Vagina (tissue), 2 donors: ENCODE measurements around the gene RRAS2.

Source experiments
- POLR2A ChIP-seq, 2 donors: fragments of 450-650 bp; IDR thresholded peaks; one replicate each; pipeline ENCODE4 v1.6.1; 2017; ENCODE audit warnings: antibody characterized with exemption in 2 of 2, mild to moderate bottlenecking in 2 of 2, moderate library complexity in 2 of 2
- TF ChIP-seq, protein P1 (sequence below), 3 experiments: fragments of 450-650 bp in 2 of 3; fragments of 200-600 bp in 1 of 3; sonication (generic) in 1 of 3; IDR thresholded peaks; one replicate each; pipeline ENCODE4 v1.5.1; 2017 to 2019; ENCODE audit warnings: antibody characterized with exemption in 3 of 3, mild to moderate bottlenecking in 2 of 3, moderate library complexity in 2 of 3

DNA sequence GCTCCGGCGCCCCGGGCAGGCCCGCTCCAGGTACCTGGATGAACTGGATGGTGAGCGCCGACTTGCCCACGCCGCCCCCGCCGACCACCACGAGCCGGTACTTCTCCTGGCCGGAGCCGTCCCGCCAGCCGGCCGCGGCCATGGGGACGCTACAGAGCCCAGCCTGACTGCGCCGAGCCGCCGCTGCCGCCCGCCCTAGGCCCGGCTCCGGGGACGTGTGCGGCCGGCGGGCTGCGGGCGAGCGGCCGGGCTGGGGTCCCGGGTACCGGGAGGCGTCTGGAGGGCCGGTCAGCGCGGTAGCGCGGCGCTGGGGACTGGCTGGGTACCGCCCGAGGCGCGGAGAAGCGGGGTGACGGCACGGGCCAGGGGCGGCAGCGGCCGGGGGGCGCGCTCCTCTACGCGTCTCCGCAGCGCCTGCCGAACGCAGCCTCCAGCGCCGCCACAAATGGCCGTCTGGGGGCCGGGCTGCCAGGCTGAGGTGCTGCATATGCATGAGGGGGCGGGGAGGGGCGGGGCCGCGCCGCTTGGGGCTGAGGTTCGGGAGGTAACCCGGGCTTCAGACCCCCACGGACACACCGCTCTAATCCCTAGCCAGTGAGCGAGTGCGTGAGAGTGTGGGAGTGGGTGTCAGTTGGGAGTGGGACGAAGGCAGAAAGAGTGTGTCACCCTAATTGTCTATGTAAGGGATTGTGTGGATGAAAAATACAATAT lies at the start of gene RRAS2:
- TF ChIP-seq POLR2A (IDR thresholded peaks at IDR 0.05), result peak in 1 of 2 donors; percentile 83
- TF ChIP-seq, protein P1, sequence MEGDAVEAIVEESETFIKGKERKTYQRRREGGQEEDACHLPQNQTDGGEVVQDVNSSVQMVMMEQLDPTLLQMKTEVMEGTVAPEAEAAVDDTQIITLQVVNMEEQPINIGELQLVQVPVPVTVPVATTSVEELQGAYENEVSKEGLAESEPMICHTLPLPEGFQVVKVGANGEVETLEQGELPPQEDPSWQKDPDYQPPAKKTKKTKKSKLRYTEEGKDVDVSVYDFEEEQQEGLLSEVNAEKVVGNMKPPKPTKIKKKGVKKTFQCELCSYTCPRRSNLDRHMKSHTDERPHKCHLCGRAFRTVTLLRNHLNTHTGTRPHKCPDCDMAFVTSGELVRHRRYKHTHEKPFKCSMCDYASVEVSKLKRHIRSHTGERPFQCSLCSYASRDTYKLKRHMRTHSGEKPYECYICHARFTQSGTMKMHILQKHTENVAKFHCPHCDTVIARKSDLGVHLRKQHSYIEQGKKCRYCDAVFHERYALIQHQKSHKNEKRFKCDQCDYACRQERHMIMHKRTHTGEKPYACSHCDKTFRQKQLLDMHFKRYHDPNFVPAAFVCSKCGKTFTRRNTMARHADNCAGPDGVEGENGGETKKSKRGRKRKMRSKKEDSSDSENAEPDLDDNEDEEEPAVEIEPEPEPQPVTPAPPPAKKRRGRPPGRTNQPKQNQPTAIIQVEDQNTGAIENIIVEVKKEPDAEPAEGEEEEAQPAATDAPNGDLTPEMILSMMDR (IDR thresholded peaks at IDR 0.05), result no peak
